ENCODE data around the gene MACROD2. TPM values are rescaled to one million over a fixed set of nuclear protein-coding genes. Genes with fewer than 3 reads are reported as not detected.

Gene MACROD2
- polyA plus RNA-seq, 1 donor from 2014 or later, result 23.2 TPM

DNA sequence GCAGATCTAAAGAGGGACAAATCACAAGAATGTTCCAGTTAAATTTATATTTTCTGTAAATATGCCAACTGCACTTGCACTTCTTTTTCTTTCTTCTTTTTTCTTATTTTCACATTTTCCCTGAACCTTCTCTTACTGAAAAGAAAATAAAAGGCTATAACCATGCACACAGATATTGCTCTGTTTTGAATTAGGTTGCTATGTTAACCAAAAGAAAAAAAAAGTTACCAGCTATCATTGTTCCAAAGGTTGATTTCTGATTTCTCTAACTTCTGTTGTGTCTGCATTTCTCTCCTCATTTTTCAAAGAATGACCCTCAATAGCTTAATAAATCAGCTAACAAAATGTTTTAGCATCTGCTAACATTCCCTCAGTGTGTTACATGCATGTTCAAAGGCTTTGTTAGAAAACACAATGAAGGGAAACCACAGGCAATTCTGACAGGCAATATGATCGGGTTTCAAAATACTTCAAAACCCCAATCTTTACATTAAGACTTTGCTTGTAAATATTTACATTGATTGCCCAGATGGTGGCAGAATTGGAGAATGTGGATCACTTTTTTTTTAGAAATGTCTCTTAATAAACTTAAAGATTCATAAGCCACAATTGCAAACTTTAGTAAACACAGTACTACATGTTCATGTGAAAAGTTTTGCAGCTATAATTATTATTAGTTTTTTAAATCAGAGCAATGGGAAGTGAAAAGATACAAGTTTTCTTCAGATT, 1270.4 kb downstream of the MACROD2 start:
- Histone ChIP-seq H3K27me3 (ENCODE audit: insufficient read depth, low read depth, low read length) (no peaks in the 10 kb centered on the region), H2AFZ (ENCODE audit: low read depth, low read length) (no peak overlapping the region), H3K79me2 (replicated peaks; ENCODE audit: insufficient read depth, low read length) (no peaks in the 10 kb centered on the region), H3F3A (ENCODE audit: insufficient read depth, low read length, poor library complexity, severe bottlenecking) (no peaks in the 10 kb centered on the region), H4K20me1 (ENCODE audit: insufficient read depth) (no peaks in the 10 kb centered on the region), H3K9ac (ENCODE audit: low read length) (no peak overlapping the region), H3K4me2 (ENCODE audit: low read length) (no peak overlapping the region), H3K27ac (ENCODE audit: low read length) (no peak overlapping the region), H3K9me3 (ENCODE audit: low read length) (no peaks in the 10 kb centered on the region), H3K4me3 (ENCODE audit: low read length) (no peak overlapping the region), H3K36me3 (ENCODE audit: insufficient read depth, low read length) (no peaks in the 10 kb centered on the region), H3K9me2 (ENCODE audit: insufficient read depth, low read length) (no peaks in the 10 kb centered on the region)
- TF ChIP-seq RAD21 (conservative IDR thresholded peaks at IDR 0.05) (no peak), POLR2AphosphoS5 (IDR thresholded peaks at IDR 0.05) (no peak), TAF1 (IDR thresholded peaks at IDR 0.05; ENCODE audit: low read depth) (no peak), SMC3 (conservative IDR thresholded peaks at IDR 0.05; ENCODE audit: poor library complexity) (no peak), MXI1 (conservative IDR thresholded peaks at IDR 0.05; ENCODE audit: poor library complexity, severe bottlenecking) (no peak), EP300 (conservative IDR thresholded peaks at IDR 0.05; ENCODE audit: poor library complexity, severe bottlenecking) (no peak), EZH2 (IDR thresholded peaks at IDR 0.05; ENCODE audit: borderline replicate concordance, insufficient read depth, low read length, poor library complexity, severe bottlenecking) (no peak)
- TF ChIP-seq, protein P1, sequence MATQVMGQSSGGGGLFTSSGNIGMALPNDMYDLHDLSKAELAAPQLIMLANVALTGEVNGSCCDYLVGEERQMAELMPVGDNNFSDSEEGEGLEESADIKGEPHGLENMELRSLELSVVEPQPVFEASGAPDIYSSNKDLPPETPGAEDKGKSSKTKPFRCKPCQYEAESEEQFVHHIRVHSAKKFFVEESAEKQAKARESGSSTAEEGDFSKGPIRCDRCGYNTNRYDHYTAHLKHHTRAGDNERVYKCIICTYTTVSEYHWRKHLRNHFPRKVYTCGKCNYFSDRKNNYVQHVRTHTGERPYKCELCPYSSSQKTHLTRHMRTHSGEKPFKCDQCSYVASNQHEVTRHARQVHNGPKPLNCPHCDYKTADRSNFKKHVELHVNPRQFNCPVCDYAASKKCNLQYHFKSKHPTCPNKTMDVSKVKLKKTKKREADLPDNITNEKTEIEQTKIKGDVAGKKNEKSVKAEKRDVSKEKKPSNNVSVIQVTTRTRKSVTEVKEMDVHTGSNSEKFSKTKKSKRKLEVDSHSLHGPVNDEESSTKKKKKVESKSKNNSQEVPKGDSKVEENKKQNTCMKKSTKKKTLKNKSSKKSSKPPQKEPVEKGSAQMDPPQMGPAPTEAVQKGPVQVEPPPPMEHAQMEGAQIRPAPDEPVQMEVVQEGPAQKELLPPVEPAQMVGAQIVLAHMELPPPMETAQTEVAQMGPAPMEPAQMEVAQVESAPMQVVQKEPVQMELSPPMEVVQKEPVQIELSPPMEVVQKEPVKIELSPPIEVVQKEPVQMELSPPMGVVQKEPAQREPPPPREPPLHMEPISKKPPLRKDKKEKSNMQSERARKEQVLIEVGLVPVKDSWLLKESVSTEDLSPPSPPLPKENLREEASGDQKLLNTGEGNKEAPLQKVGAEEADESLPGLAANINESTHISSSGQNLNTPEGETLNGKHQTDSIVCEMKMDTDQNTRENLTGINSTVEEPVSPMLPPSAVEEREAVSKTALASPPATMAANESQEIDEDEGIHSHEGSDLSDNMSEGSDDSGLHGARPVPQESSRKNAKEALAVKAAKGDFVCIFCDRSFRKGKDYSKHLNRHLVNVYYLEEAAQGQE (IDR thresholded peaks at IDR 0.05; ENCODE audit: borderline replicate concordance), result no peak
- TF ChIP-seq, protein P2, sequence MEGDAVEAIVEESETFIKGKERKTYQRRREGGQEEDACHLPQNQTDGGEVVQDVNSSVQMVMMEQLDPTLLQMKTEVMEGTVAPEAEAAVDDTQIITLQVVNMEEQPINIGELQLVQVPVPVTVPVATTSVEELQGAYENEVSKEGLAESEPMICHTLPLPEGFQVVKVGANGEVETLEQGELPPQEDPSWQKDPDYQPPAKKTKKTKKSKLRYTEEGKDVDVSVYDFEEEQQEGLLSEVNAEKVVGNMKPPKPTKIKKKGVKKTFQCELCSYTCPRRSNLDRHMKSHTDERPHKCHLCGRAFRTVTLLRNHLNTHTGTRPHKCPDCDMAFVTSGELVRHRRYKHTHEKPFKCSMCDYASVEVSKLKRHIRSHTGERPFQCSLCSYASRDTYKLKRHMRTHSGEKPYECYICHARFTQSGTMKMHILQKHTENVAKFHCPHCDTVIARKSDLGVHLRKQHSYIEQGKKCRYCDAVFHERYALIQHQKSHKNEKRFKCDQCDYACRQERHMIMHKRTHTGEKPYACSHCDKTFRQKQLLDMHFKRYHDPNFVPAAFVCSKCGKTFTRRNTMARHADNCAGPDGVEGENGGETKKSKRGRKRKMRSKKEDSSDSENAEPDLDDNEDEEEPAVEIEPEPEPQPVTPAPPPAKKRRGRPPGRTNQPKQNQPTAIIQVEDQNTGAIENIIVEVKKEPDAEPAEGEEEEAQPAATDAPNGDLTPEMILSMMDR (IDR thresholded peaks at IDR 0.05; ENCODE audit: poor library complexity, severe bottlenecking), result no peak

DNA sequence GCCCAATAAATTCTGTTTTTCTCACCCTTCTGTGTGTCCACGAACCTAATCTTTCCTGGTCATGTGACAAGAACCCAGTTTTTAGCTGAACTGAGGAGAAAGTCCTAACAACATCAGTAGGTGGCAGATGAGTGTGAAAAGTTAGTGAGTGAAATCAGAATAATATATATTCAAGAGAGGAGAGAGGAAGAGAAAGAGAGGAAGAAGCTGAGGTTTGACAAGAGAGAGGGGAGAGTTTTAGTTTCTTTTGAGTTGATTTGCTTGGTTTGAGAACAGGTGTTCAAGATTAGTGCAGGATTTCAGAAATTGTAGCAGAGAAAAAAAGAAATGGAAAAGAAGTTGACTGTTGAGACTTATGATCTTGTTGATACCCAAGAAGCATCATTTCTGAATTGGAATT, 1272.6 kb downstream of the MACROD2 start:
- H4K20me1 ChIP-seq (ENCODE audit: insufficient read depth), result no peaks in the 10 kb centered on the region
- H2AFZ ChIP-seq (ENCODE audit: low read depth, low read length), result no peak overlapping the region
- TF ChIP-seq EZH2 (IDR thresholded peaks at IDR 0.05; ENCODE audit: borderline replicate concordance, insufficient read depth, low read length, poor library complexity, severe bottlenecking) (no peak), EP300 (conservative IDR thresholded peaks at IDR 0.05; ENCODE audit: poor library complexity, severe bottlenecking) (no peak), MXI1 (conservative IDR thresholded peaks at IDR 0.05; ENCODE audit: poor library complexity, severe bottlenecking) (no peak), SMC3 (conservative IDR thresholded peaks at IDR 0.05; ENCODE audit: poor library complexity) (no peak), TAF1 (IDR thresholded peaks at IDR 0.05; ENCODE audit: low read depth) (no peak), RAD21 (conservative IDR thresholded peaks at IDR 0.05) (no peak), POLR2AphosphoS5 (IDR thresholded peaks at IDR 0.05) (no peak)
- TF ChIP-seq, protein P1 (IDR thresholded peaks at IDR 0.05; ENCODE audit: borderline replicate concordance), result no peak
- TF ChIP-seq, protein P2 (IDR thresholded peaks at IDR 0.05; ENCODE audit: poor library complexity, severe bottlenecking), result no peak
- H3K9me3 ChIP-seq (ENCODE audit: low read length), result no peaks in the 10 kb centered on the region
- no peak overlapping the region for H3K27ac ChIP-seq (ENCODE audit: low read length)
- H3K9ac ChIP-seq (ENCODE audit: low read length), result no peak overlapping the region
- no peaks in the 10 kb centered on the region for H3K36me3 ChIP-seq (ENCODE audit: insufficient read depth, low read length)
- no peaks in the 10 kb centered on the region for H3K79me2 ChIP-seq (replicated peaks; ENCODE audit: insufficient read depth, low read length)
- no peaks in the 10 kb centered on the region for H3K27me3 ChIP-seq (ENCODE audit: insufficient read depth, low read depth, low read length)
- no peak overlapping the region for H3K4me3 ChIP-seq (ENCODE audit: low read length)
- H3K9me2 ChIP-seq (ENCODE audit: insufficient read depth, low read length), result no peaks in the 10 kb centered on the region
- no peaks in the 10 kb centered on the region for H3F3A ChIP-seq (ENCODE audit: insufficient read depth, low read length, poor library complexity, severe bottlenecking)
- H3K4me2 ChIP-seq (ENCODE audit: low read length), result no peak overlapping the region
